Measurements from ENCODE around the gene DGKG.

The DGKG gene

DNA sequence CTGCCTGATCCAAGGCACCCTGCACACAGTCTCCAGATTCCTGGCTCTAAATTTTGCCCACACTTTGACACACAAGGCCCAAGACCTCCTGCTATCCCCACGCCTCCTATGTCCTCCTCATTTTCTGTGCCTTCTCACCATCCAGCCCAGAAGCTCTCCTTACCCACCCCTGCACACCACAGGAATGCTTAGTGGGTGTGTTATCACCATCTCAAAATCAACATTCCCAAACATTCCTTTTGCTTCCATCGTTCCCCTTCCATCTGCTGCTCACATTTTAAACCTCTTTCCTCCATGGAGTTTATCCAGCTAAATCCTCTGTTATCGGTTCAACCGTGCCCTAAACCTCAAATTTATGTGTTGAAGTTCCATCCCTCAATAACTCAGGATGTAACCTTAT is 43.9 kb downstream of the DGKG start:
- DNase-seq (ENCODE audit: low read depth in 2 of 2) = no peak

DNA sequence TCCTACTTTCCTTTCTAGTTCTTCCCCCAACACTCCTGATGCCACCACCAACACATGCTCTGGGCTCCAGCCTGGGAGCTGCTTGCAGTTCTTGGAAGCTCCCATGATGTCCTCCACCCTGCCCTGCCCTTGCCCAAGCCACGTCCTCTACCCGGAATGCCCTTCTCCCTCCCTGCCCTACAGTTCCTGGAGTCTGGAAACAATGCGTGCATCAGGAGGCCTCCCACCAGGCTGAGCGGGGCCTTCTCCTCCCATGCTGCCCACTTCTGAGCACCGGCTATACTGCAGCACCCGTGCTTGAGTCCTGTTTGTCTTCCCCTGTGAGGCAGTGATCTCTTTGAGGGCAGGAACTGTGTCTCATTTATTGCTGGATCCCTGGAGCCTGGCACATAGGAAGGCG is 44.6 kb downstream of the DGKG start:
- DNase-seq (ENCODE audit: low read depth in 2 of 2) = no peak

DNA sequence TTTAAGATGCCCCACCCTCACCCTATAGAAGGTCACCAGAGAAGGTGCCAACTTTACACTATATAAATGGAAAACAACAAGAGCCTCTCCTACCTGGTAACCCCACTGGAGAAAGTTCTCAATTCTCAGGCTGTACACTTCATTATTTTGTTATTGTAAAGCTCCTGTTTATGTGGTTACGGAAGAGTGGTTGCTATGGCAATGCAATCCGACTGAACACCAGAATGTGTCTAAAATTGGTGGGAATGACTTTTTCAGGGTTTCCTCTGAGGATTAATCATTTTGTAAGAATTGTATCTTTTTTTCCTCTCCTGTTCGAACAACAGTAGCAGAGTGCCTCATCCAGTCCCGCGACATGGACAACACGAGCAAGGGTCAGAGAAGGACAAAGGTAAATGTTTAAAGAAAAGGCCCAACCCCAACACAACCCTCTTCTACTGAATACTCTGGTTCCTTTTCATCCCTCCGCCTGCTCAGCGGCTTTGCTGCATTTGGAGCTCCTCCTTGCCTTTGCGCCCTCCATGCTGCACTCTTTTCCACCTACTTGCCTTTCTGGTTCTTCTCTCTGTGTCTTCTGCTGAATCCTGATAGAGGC is 45.3 kb downstream of the DGKG start:
- no peak for DNase-seq (ENCODE audit: low read depth in 2 of 2)

DNA sequence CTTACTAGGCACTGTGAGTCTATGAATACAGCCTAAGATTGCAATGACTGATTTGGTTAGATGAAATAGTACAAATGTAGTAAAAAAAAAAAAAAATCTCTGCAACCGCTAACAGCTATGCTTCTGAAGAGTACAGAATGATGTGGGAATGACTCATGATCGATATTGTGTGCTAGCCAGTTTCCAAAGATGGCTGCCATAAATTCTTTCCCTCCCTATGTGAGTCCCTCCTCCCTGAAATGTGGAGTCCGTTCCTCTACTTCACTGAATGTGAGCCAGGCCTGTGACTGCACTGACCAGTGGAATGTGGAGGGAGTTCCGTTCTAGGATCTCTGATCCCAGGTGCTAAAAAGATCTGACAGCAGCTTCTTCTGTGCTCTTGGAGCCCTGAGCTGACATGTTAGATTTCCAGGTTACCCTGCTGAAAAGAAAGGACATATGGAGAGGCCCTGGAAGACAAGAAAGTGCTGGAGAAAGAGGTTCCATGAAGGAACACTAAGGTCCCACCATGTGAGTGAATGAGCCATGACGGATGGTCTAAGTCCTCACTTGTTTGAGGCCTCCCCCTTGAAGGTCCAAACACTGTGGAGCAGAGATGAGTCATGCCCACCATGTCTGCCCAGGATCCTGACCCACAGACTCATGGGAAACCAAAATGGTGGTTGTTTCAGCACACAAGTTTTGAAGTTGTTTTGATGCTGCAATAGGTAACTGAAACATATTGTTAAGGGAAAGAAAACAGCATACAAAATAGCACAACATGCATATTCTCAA is 46.3 kb downstream of the DGKG start:
- DNase-seq (ENCODE audit: low read depth in 2 of 2) = no peak

DNA sequence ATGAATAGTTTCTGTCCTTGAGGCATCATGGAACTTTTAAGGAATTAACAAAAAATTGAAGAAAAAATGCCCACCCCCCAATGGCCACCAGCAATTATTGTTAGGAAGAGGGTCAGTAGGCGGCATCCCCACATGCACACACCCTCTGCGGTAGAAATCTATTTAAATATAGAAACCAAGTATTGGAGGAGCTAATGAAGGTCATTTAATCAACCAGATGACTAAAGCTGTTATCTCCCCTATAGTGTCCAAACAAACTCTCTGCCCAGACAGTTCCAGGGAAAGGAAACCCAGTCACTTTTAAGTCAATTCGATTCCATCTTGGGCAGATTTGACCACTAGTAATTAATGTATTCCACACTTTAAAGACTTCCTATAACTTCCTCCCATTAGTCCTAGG is 47.1 kb downstream of the DGKG start:
- no peak for DNase-seq (ENCODE audit: low read depth in 2 of 2)

DNA sequence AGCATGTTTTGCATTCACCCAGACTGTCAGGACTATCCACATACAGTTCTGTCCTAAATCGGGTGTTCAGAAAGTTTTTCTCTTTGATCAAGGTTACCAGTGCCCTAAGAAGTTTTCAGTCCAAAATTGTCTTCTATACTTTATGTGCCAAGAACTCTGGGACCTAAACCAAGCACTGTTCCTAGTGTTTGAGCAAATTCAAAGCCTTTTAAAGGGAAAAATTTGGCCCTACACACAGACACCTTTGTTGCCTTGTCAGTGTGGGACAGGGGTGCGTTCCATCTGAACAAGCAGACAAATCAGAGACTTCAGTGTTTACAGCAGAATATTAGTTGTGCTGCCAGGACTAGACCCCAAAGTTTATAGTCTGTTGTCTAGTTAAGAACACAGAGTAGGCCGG is 50.6 kb downstream of the DGKG start:
- no peak for DNase-seq (ENCODE audit: low read depth in 2 of 2)

DNA sequence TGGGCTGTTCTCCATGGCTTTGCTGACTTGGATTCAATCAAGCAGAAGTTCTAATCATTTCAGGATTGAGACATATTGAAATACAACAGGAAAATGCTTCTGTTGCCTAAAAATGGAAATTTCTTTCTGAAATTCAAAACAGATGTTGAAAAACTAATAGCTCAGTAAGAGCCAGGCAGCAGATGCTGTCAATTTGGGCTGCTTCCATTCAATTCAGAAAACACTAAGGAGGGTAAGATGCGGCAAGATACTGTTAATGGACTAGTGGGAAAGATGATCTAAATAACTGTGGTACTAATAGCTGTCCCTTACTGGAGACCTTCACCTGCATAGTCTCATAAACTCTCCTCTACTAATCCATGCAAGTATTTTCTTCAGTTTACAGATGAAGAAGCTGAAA is 53.5 kb downstream of the DGKG start:
- DNase-seq (ENCODE audit: low read depth in 2 of 2) = no peak

DNA sequence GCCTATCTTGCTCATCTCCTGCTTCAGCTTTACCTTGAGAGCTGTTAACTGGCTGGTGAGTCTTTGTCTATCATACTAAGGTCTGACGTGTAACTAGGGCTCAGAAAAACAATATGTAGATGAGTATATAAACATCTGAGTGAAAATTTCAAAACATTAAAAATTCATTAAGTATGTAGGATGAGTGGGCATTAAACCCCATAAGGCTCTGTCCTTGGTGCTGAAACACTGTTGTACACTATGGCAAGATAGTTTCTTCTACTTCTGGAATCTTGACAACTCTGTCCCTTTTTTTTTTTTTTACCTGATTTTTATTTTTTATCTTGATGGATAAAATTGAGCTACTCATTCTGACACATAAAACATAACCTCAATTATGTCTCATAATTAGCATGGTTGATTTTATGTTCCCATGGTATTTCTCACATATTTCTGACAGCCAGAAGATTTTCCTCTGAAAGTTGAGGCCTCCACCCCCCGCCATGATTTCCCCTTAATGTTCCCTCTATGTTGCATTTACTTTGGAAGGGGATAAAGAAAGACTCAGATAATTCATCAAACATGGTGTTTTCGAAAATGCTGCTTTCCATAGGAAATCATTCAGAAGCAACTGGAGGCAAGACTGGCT is 54.3 kb downstream of the DGKG start:
- no peak for DNase-seq (ENCODE audit: low read depth in 2 of 2)

DNA sequence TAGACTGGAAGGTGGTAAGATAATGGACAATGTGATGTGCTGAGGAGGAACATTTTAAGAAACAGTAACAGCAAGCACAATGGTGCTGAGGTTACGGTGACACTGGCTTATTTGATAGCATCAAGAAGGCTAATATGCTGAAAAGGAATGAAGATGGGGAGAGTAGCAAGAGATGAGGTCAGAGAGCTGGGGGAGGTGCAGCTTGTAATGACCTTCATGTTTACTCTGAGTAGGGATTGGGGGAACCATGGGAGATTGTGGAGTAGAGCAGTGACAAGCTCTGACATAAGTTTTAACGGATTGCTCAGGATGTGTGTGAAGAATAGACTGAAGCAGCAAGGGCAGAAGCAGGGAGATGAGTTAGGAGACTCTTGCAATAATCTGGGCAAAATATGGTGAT is 56.7 kb downstream of the DGKG start:
- DNase-seq (ENCODE audit: low read depth in 2 of 2) = no peak

DNA sequence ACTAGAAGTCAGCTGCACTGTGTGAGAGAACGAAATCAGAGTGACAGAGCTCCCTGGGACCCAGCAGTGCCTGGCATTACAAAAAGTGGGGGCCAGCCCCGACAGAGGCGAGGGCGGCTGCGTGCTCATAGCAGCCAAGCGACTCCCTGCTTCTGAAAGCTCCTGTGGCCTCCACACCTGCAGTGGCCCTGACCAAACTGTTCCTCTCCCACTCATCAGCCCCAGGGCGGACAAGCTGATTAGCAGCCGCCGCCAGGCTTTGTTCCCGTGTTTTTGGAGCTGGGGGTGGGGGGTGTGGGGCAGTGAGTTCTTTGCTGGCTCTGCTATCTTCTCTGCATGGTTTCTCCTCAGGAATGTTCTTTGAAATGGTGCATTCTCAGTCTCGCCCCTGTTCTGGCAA is 58.1 kb downstream of the DGKG start:
- no peak for DNase-seq (ENCODE audit: low read depth in 2 of 2)

DNA sequence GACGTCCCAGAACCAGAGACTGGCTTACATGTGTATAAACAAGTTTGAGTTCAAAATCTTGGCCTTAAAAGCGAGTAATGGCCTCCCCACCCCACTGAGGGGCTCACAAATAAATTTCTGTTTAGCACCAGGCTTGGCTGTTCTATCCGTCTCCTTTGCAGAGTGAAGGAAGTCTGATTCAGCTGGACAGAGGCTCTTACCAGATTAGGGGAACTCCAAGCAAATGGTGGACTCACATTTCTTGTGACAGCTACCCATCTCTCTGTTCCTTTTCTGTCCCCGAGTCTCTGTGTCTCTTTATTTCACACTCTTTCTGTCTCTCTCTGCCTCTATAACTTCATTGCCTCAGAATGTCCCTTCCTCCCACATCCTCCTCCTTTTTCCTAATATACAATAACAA is 62.7 kb downstream of the DGKG start:
- no peak for DNase-seq (ENCODE audit: low read depth in 2 of 2)

DNA sequence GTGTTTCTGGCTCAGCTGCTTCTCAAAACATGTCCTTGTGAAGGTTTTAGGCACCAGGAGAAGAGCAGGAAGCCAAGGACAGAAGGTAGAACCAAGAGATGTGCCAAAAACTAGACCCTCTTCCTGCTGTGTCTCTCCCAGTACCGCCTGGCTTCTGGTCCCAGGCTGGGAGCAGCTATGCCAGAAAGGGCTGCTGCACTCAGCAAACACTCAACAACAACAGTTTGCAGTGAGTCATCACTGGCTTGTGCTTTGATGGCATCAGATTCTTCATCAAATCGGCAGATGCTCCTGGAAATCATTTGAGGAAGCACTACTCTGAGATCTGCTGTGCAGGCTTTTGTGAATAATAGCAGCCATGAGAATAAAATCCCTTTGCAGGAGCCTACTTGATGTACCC is 63.2 kb downstream of the DGKG start:
- DNase-seq (ENCODE audit: low read depth in 2 of 2) = no peak

DNA sequence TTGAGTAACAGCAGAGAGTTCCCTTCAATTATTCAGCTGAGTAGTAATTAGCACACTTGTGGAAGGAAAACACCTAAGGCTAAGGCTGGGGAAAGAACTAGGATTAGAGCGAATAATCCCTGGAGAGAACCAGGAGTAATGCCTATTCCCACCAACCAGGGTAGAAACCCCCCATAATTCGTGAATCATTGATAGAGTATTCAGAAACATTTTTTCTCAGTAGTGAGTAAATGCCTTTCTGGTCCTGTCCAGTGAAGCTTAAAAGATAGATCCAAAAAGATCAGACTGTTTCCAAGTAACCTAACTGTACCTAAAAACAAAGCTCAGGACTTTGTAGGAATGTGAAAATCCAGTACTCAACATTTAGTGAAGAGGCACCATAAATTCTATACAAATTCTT is 71.2 kb downstream of the DGKG start:
- no peak for DNase-seq (ENCODE audit: low read depth in 2 of 2)

DNA sequence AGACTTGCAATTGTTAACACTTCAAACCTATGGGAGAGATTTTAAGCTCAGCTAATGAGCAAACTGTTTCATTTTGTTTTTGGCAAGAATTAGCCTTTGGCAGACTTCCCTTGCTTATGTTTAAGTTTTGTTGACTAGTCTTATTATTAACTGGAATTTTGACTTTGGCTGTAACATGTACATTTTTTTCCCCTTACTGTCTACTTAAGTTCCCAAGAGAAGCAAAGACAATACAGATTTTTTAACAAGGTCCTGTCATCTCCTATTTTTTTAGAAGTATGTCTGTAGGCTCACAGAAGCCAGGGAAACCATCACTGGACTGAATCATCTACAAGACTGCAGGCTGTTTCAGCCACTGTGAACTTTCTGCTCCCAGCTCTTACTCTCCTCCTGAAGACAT is 74.3 kb downstream of the DGKG start:
- DNase-seq (ENCODE audit: low read depth in 2 of 2) = no peak

DNA sequence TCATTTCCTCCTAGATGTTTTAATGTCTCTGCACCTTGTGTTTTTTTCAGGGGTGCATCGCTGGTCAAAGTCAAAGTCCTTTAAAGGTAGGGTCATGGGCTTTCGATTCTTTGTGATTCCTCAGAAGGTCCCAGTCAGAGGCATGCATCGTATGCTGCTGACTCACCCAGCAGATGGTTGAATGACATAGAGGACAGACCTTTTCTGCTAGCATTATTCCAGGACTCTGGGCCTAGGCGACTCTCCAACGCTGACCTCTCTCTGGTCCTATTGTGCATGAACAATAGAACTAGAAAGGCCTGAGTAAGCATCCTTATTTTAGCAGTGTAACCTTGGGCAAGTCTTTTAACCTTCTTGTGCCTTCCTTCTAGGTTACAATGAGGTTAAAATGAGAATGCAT is 75.9 kb downstream of the DGKG start:
- no peak for DNase-seq (ENCODE audit: low read depth in 2 of 2)

DNA sequence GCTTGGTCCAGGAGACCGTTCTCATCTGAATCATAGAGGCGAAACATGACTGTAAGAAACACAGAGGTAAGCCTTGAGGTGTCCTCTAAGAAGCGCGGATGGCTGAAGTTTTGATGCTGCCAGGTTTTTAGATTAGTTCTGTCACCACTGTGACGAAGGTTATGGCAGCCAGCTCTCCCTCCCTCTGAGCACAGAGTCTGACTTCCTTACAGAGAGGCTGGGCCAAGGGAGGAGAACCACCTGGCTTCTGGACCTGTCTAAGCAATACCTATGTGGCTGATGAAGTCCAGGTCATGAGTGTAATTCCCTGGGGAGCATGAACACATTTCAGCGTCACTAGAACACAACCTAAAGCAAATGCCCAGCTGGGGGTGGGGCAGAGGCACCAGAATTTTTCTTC is 77.4 kb downstream of the DGKG start:
- DNase-seq (ENCODE audit: low read depth in 2 of 2) = no peak

DNA sequence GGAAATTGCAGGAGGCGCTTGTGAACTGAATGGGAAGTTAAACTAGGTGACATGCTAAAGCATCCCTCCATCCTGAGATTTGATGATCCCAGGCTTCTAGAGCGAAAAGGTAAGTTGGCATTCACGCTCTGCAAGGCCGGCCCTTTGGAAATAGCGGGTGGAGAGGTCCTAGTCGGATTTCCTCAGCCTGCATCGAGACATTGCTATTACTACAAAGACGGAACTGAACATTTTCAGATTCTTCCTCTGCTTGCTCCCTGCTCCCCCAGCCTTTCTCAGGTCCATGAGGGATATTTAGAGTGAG is 77.7 kb downstream of the DGKG start:
- no peak for DNase-seq (ENCODE audit: low read depth in 2 of 2)

DNA sequence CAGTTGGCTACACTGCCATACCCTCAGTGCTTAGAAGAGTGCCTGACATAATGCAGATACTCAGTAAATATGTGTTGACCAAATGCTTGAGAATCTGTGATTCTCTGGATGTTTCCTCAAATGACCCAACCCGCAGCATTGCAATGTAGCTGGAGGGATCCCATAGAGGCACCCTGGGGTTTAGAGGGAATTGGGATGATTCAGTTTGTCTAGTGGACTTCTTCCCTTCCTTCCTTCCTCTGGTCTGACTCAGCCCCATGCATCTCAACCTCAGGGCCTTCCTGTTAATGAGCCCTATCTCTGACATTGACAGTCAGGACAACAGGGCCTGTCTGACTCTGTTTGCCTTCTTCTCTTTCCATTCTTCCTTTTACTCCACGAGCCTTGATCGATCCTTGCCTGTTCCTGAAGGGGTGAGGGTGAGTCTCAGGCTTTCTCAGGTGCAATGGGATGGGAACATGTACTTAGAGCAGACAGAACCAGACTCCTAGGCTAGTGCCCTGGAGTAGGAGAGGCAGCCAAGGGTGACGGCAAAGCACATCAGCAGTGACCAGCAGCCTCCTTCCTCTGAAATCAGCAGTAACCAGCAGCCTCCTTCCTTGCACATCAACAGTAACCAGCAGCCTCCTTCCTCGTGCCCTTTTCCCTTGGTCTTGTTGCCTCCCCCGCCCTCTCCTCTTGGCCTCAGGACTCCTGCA is 78.2 kb downstream of the DGKG start:
- DNase-seq (ENCODE audit: low read depth in 2 of 2) = no peak

DNA sequence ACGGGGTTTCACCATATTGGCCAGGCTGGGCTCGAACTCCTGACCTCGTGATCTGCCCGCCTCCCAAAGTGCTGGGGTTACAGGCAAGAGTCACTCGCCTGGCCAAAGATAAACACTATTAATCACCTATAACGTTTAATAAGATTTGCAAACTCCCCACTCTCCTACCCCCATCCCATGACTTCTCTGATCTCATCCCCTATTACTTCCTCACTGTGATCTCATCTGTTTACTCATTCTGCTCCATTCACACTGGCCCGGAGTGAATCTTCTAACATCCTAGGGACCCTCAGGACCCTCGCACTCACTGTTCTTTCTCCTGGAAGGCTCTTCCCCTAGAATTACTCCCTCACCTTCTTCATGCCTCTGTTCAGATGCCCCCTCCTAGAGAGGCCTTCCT is 78.9 kb downstream of the DGKG start:
- no peak for DNase-seq (ENCODE audit: low read depth in 2 of 2)

DNA sequence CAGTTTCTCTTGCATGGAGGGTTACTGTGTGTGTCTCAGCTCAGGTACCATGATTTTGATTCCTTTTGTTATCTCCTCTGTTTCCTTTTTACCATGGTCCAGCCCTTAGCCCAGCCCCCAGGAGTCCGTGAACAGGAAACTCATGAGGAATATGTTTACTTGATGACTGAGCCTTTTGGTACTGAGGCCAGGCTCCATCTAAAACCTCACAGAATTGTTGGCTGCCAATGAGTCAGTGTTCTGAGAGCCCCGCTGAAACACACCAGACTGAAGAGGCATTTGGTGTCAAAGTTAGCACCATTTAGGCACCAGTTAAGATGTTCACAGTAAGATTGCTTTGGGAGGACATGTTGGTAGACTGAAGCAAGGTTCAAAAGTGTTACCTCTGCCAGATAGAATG is 80.9 kb downstream of the DGKG start:
- no peak for DNase-seq (ENCODE audit: low read depth in 2 of 2)

DNA sequence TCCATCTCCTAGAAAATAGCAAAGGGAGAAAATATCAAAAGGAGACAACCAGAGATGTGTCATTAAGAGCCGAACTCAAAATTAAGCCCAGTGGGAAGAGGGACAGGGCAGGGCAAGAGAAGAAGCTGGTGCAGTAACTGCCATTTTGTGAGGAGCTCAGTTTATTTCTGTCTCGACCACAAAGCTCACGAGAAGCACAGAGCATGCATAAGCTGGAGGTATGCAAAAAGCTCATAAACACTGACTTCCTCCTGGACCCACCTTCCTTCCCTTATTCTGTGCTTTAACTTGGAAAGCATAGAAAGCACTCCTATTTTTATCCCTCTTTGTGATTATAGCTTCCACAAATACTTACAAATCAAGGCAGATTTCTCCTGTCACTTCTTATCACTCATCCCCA is 81.3 kb downstream of the DGKG start:
- no peak for DNase-seq (ENCODE audit: low read depth in 2 of 2)

DNA sequence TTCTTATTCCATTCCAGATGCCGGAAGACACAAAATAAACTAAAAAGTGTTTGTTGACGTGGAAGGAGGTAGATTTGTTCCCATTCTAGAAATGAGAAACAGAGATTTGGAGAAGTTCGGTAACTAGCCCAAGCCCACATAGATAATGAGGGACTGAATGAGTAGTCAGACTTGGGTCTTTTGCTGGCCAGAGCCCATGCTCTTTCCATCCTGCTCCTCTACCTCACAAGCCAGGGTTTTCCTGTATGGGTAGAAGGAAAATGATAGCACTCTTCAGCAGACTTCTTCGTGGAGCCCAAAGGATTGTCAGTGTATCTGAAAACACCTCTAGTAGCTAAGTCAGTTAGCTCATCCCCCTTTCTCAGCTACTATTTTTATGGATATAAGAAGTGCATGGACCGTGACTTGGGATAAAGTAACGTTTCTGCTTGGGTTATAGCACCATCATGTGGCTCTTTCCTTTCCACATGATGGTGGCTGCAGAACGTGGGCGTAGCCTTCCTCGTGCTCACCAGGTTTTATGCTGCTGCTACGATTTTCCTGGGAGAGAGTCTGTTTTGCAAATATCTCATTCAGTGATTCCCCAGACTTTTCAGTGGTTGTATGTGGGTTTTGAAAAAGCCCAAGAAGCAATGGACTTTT is 84.6 kb downstream of the DGKG start:
- DNase-seq (ENCODE audit: low read depth in 2 of 2) = no peak

DNA sequence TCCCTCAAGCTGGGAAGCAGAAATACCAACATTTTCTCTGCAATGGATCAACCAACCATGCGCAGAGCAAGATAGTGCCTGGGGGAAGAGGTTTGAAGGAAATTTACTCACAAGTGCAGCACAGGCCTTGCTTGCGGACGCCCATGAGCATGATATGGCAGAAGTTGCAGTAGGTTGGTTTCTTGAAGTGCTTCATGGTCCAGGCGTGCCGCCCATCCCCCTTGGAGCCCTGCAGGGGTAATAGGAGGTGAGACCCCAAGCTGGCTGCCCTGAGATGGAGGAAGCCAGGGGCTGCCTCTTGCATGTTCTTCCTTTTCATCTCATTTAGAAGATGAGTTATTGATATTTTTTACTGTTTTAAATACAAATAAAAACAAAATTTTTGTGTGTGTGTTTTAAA is 86.6 kb downstream of the DGKG start:
- DNase-seq (ENCODE audit: low read depth in 2 of 2) = no peak
